Measurements from ENCODE around the gene FGFR3.

Gene FGFR3

GRCh38 chr4:1804638-1805492, 11.8 kb downstream of the FGFR3 start:
- no peak for DNase-seq

- DNase-seq = no peak
Observed at GRCh38 chr4:1805493-1806222, 12.6 kb downstream of the FGFR3 start.

DNA sequence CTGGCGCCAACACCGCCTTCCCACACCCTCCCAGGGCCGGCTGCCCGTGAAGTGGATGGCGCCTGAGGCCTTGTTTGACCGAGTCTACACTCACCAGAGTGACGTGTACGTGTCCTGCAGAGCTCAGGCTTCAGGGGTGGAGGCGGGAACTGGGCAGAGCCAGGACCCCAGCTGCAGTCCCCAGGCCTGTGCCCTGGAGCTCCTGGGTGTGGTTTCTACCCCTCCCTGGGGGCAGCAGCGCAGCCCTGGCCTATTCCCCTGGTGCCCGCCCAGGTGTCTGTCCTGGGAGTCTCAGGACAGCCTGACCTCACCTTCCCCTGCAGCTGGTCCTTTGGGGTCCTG, 13.1 kb downstream of the FGFR3 start:
- DNase-seq = no peak

DNA sequence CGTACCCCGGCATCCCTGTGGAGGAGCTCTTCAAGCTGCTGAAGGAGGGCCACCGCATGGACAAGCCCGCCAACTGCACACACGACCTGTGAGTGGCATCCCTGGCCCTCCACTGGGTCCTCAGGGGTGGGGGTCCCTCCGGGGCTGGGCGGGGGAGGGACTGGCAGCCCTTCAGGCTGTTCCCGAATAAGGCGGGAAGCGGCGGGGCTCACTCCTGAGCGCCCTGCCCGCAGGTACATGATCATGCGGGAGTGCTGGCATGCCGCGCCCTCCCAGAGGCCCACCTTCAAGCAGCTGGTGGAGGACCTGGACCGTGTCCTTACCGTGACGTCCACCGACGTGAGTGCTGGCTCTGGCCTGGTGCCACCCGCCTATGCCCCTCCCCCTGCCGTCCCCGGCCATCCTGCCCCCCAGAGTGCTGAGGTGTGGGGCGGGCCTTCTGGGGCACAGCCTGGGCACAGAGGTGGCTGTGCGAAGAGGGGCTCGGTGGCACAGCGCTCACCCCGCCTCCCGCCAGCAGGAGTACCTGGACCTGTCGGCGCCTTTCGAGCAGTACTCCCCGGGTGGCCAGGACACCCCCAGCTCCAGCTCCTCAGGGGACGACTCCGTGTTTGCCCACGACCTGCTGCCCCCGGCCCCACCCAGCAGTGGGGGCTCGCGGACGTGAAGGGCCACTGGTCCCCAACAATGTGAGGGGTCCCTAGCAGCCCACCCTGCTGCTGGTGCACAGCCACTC, 13.7 kb downstream of the FGFR3 start:
- DNase-seq = no peak

DNA sequence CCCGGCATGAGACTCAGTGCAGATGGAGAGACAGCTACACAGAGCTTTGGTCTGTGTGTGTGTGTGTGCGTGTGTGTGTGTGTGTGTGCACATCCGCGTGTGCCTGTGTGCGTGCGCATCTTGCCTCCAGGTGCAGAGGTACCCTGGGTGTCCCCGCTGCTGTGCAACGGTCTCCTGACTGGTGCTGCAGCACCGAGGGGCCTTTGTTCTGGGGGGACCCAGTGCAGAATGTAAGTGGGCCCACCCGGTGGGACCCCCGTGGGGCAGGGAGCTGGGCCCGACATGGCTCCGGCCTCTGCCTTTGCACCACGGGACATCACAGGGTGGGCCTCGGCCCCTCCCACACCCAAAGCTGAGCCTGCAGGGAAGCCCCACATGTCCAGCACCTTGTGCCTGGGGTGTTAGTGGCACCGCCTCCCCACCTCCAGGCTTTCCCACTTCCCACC, 14.3 kb downstream of the FGFR3 start:
- no peak for DNase-seq

DNA sequence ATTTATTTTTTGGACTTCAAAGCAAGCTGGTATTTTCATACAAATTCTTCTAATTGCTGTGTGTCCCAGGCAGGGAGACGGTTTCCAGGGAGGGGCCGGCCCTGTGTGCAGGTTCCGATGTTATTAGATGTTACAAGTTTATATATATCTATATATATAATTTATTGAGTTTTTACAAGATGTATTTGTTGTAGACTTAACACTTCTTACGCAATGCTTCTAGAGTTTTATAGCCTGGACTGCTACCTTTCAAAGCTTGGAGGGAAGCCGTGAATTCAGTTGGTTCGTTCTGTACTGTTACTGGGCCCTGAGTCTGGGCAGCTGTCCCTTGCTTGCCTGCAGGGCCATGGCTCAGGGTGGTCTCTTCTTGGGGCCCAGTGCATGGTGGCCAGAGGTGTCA, 15.3 kb downstream of the FGFR3 start:
- no peak for DNase-seq

DNA sequence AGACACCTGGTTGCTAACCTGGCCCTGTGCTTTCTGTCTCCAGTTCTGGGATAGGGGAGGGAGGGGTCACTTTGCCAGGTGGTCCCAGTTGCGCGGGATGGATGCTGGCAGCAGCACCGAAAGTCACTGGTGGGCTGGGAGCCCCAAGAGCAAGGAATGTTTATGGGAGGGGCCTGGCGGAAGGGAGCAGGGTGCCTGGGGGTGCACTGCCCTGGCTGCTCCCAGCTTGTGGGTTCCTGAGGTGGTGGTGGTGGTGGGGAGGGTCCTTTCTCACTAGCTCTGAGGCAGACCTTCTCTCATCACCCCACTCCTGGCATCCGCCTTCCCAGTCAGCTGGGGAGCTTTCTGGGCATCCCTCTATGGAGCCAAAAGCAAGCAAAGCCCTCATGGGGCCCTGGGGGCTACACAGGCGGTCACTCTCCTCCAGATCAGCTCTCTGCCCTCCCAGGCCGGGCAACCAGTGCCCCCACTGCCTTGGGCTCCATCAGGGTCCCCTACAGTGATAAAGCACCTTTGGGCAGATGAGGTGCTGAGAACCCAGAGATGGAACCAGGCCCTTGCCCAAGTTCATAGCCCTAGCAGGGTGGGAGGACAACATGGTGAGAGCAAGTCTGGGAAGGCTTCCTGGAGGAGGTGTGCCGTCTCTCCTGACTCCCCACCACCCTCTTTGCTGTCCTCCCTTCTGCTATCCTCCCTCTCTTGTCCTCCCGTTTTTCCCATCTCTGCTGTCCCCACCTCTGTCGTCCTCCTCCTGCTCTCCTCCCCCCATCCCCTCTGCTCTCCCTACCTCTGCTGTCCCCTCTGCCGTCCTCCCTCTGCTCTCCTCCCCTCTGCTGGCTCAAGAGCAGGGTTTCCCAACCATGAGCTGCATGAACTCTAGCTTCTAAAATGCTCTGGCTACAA, 16.0 kb downstream of the FGFR3 start:
- DNase-seq = no peak

DNA sequence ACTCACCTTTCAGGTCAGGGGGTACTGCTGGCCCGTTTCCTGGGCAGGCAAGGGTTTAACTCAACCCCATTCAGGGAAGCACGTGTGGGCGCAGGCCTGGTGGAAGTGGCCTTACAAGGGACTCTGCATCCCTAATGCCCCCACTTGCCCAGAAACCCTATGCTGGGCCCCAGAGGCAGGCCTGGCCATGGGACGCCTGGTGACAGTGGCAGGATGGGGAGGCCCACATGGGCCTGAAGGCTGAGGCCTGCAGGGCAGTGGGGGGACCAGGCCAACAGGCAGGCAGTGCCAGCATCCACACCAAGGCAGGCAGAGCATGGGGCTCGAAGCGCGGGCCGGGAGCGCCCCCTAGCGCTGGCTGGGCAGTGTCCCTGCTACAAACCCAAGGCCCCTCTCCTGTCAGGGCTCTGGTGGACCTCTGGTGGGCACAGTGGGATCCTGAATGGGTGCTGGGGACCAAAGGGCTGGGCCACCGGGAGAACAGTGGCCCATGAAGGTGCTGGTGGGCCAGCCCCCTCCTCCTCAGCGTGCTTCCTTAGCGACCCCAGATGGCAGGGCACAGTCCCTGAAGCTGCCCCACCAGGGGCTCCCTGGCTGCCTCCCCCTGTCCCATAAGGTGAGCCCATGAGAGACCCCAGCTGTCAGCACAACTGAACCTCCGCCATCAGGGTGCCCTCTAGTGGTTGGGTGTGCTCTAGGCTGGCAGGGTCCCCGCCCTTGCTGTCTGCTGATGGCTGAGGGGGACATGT, 16.8 kb downstream of the FGFR3 start:
- peak; percentile 56 for DNase-seq

GRCh38 chr4:1810765-1811164, 17.7 kb downstream of the FGFR3 start:
- DNase-seq = no peak

DNA sequence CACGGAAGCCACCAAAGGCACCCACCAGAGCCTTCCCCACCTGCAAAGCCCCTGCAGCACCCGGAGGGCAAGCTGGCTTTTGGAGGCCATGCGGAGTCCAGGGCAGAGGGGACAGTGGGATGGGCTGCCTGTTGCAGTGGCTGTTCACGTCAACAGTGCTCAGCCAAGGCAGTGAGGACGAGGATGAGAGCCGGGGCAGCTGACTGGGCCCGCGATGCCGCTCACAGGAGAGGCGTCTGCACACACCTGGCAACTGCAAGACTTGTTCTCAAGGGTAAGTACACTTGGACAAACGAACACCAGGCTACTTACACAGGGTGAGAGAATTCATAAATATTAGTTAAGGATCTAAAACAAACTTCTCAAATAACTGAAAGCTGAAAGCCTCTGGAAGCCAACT, 19.6 kb downstream of the FGFR3 start:
- DNase-seq = no peak

- no peak for DNase-seq
Observed at GRCh38 chr4:1813231-1813630, 20.1 kb downstream of the FGFR3 start.

- DNase-seq = no peak
Observed at GRCh38 chr4:1813915-1814314, 20.8 kb downstream of the FGFR3 start.

DNA sequence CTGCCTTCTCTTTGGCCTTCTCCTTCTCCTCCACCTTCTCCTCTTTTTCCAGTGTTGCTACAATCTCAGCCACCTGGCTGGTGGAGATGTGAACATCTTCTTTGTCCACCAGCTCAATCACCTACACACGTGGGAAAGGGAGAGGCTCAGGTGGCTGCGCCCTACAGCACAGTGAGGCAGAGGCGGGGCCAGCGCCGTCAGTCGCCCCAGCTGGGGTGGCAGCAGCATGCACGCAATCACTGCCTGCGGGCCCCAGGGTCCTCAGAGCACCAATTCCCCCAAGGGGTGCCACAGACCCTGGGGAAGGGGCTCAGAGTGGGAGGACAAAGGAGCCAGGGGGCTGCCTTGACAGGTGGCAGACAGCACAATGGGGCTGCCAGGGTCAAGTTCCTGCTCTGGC, 21.4 kb downstream of the FGFR3 start:
- DNase-seq = no peak

DNA sequence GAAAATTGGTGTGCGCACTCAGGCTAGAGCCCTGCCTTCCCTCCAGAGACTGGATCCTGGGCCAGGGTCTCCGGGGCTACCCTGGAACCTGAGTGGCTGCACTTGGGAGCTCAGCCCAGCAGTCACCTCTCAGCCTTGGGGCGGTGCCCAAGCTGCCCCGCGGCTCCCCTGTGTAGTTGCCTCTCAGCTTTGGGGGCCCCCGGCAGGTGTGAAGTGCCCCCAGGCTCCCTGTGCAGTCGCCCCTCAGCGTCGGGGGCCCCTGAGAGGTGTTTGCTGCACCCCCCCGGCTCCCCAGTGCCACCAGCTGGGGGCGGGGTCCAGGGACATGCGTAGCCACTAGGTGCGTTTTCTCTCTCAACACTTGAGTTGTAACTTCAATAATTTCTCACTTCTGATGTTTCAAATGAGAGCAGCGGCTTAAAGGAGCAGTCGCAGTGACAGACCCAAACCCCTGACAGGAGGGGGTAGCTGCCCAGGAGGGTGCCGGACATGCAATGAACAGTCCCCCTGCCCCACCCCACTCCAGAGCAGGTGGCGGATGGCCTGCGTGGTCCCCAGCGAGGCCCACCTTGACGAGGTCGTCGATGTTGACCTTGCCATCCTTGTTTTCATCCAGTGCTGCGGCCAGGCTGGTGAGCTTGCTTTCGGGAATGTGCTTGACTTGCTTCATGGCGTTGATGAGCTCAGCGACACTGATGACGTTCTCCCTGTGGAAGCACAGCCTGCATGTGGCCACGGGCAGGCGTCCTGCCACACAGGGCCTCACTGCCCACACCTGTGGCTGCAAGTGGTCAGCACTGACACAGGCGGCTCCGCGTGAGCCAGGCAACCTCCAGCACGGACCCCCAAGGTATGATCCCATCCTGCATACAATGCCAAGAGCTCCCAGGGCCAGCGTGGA, 22.3 kb downstream of the FGFR3 start:
- DNase-seq = no peak

DNA sequence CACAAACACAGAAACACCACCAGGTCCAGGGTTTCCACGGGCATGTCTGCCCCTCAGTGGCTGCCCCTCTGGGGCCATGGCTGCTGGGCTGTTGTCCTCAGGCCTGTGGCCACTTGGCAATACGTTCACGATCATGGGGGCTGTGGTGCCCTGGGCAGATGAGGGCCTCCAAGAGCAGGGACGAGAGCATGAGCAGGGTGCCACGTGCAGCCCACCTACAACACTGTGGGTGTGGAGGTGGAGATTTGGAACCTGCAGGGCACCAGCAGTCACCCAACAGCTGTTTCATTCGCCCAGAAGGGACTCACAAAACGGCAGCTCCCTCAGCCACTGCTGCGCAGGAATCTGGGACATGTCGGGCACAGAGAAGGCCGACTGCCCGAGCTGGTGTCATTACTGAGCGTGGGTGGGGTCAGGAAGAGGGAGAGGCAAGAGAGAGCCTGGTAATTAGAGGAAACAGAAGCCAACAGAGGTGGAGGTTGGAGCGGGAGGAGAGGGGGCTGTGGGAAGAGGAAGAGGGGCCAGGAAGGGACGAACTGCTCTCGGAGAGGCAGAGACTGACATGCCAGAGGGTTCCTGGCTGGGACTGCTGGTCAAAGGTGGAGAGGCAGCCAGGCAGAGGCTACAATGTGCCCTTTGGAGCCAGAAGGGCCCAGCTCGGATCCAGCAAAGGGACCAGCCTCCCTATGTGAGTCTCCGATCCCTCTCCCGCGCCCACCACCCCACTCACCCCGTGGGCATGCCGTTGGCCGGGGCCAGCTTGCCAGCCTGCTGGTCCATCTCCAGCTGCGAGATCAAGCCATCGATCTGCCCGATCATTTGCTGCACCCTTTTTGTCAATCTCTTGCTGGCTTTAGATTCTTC, 23.1 kb downstream of the FGFR3 start:
- no peak for DNase-seq

DNA sequence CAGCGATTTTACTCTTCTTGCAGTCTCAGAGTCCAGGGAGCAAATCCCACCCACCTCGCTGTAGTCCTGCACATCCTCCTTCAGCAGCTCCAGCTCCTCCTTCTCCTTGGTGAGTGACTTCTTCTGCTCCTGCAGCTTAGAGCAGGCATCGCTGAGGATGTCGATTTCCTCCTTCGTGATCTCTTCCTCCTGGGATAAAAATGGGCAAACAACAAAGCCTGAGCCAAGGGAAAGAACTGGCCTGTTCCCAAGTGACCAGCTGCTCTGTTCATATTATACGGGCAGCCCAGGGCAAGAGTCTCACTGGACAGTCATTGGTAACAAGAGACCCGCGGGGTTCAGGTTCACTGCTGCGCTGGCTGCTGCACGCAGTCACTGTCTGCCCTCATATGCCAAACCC, 26.2 kb downstream of the FGFR3 start:
- DNase-seq = no peak

GRCh38 chr4:1819816-1820215, 26.7 kb downstream of the FGFR3 start:
- DNase-seq = no peak

- DNase-seq = no peak
Observed at GRCh38 chr4:1821679-1822567, 28.8 kb downstream of the FGFR3 start.
